ENCODE results near the gene SLC23A2. TPM values are rescaled to one million over a fixed set of nuclear protein-coding genes. Genes with fewer than 3 reads are reported as not detected.

The SLC23A2 gene
- total and polyA plus RNA-seq, 8 donors = 2.6 to 58.3 (median 6.4) TPM

DNA sequence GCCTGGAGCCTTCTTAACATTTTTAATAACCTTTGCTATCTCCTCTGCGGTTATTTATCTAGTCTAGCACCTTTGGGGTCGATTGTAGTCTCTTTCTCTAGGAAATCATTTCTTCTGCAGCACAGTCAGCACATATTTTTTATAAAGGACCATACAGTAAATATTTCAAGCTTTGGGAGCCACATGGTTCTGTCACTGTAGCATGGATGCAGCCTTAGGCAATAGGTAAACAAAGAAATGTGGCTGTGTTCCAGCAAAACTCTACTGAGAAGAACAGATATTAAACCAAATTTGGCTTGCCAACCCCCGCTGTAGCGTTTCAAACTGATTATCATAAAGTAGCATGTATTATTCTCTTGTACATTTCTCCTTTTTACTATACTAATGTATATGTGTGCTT lies 95.7 kb downstream of the SLC23A2 start:
- Histone ChIP-seq H3K9me3 (no peaks in the 10 kb centered on the region), H3K27me3 (no peaks in the 10 kb centered on the region), H3K36me3 (peaks cover 5 to 38% (median 23%) of the 10 kb centered on the region in 4 donors), H3K4me3 (no peak overlapping the region), H3K27ac (no peak overlapping the region), H3K4me1 (peaks cover 0 to 16% (median 0%) of the 10 kb centered on the region in 4 donors)
- TF ChIP-seq CTCF (IDR thresholded peaks at IDR 0.05) (no peak), EP300 (IDR thresholded peaks at IDR 0.05) (no peak), POLR2A (IDR thresholded peaks at IDR 0.05) (no peak), POLR2AphosphoS5 (IDR thresholded peaks at IDR 0.05) (no peak)
- intact Hi-C loops (cut with DNase I; ENCODE audit: low total_unique reads) = no loop called here
- 49 to 69% (median 66%) methylated on average over 4 of the region's 4 CpGs for WGBS, 5 donors
- peak in 1 of 2 donors; percentile 23 for DNase-seq

GRCh38 chr20:4905195-4905594 lies 96.1 kb downstream of the SLC23A2 start:
- Histone ChIP-seq H3K27ac (no peak overlapping the region), H3K4me1 (peaks cover 0 to 16% (median 0%) of the 10 kb centered on the region in 4 donors), H3K36me3 (peaks cover 5 to 39% (median 26%) of the 10 kb centered on the region in 4 donors), H3K9me3 (no peaks in the 10 kb centered on the region), H3K4me3 (no peak overlapping the region), H3K27me3 (no peaks in the 10 kb centered on the region)
- intact Hi-C loops (cut with DNase I; ENCODE audit: low total_unique reads) = no loop called here
- 89 to 93% (median 91%) methylated on average over 4 of the region's 4 CpGs for WGBS, 5 donors
- TF ChIP-seq POLR2A (IDR thresholded peaks at IDR 0.05) (no peak), CTCF (IDR thresholded peaks at IDR 0.05) (no peak), EP300 (IDR thresholded peaks at IDR 0.05) (no peak), POLR2AphosphoS5 (IDR thresholded peaks at IDR 0.05) (no peak)
- DNase-seq = no peak

DNA sequence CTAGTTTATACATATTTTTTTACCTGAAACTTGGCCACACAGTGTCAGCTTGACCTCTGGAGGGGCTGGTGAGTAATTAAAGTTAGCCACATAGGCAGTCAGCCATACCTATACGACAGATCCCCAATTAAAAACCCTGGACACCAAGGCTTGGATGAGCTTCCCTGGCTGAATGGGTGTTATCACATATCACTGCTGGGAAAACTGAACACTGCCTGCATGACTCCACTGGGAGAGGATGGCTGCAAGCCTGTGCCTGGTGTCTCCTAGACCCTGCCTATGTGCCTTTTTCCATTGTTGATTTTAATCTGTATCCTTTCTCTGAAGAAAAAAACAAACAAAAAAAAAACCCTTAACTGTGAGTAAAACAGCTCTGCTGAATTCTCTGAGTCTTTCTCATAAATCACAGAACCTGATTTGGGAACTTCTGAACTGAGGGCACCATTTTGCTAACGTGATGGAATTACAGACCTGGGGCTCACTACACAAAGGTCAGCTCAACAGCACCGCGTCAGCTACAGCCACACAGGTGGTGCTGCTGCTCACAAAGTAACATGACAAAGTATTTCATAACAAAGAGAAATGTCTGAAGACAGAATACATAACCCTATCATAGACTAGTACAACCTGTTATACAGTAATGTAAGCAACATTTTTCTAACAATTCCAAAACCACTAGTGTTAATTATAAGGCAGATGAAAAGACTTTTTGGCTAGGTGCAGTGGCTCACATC lies 97.0 kb downstream of the SLC23A2 start:
- Histone ChIP-seq H3K4me1 (peaks cover 0 to 16% (median 0%) of the 10 kb centered on the region in 4 donors), H3K27me3 (no peaks in the 10 kb centered on the region), H3K27ac (no peak overlapping the region), H3K36me3 (peaks cover 5 to 43% (median 34%) of the 10 kb centered on the region in 4 donors), H3K9me3 (no peaks in the 10 kb centered on the region), H3K4me3 (no peak overlapping the region)
- intact Hi-C loops (cut with DNase I; ENCODE audit: low total_unique reads) = no loop called here
- TF ChIP-seq POLR2AphosphoS5 (IDR thresholded peaks at IDR 0.05) (no peak), CTCF (IDR thresholded peaks at IDR 0.05) (no peak), POLR2A (IDR thresholded peaks at IDR 0.05) (no peak), EP300 (IDR thresholded peaks at IDR 0.05) (no peak)
- 82 to 90% (median 87%) methylated on average over 4 of the region's 4 CpGs for WGBS, 5 donors
- peak in 1 of 2 donors; percentile 61 for DNase-seq

DNA sequence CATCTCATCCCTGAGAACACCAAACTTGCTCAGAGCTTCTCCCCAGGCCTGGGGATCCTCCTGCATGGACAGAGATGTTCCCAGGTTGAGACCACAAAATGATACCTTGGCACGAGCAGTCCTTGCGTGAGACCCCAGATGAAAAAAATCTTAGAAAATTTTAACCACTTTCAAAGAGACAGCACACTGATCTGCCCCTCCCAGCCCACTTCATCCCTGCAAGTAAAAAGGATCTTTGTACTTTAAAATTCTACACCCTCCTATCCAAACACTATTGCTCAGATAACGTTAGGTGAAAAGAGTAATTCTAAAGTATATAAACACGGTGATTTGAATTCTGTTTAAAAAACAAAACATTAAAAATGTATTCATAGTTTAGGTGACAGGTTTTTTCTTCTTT lies 98.5 kb downstream of the SLC23A2 start:
- 60 to 80% (median 64%) methylated on average over 4 of the region's 4 CpGs for WGBS, 5 donors
- H3K4me1 ChIP-seq = peaks cover 0 to 16% (median 10%) of the 10 kb centered on the region in 4 donors
- no peak overlapping the region for H3K4me3 ChIP-seq
- no peak overlapping the region for H3K27ac ChIP-seq
- DNase-seq = no peak
- H3K36me3 ChIP-seq = peaks cover 5 to 44% (median 38%) of the 10 kb centered on the region in 4 donors
- TF ChIP-seq POLR2AphosphoS5 (IDR thresholded peaks at IDR 0.05) (no peak), POLR2A (IDR thresholded peaks at IDR 0.05) (no peak), EP300 (IDR thresholded peaks at IDR 0.05) (no peak), CTCF (IDR thresholded peaks at IDR 0.05) (no peak)
- H3K27me3 ChIP-seq = no peaks in the 10 kb centered on the region
- intact Hi-C loops (cut with DNase I; ENCODE audit: low total_unique reads) = no loop called here
- H3K9me3 ChIP-seq = no peaks in the 10 kb centered on the region

Measured in stomach (tissue), 9 donors.